Suppressor macrophage (primary cell): ENCODE measurements around the gene SPRR2E.
"Not testable (repeated sequence)": the region's sequence is repeated elsewhere in the genome, so short reads cannot be mapped to it uniquely, and the experiment has no call there.

Experiments used
- DNase-seq, 4 experiments: peaks; one replicate each; pipeline ENCODE4 v3.0.0-alpha.2; 2020 to 2022

SPRR2E gene

GRCh38 chr1:153058826-153059784, 35.2 kb downstream of the SPRR2E start:
- no peak for DNase-seq

GRCh38 chr1:153058154-153058553, 36.2 kb downstream of the SPRR2E start:
- DNase-seq = no peak

DNA sequence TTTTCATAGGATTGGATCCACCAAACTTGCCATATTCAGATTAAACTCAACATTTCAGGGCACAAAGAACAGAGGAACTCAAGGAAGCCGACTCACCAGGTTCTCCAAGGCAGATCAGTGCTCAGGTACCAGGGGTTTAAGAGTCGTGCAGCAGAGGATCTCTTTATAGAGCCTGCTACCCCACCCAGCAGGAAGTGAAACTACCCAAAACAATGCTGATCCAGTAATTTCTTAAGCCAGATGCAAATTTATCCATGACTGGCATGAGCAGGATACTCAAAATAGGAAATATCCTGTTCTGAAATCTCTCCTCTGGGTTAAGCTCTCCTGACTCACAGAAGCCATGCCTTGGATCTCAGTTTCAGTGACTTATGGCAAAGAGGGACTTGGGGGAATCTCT, 37.0 kb downstream of the SPRR2E start, which contains the start of gene SPRR2A:
SPRR2A (minus strand) TSS at position 138 of the 400 bp plus-strand sequence. CDS start 777 bp downstream, outside the sequence.
- peak in 2 of 4 experiments; percentile 1 to 4 for DNase-seq

DNA sequence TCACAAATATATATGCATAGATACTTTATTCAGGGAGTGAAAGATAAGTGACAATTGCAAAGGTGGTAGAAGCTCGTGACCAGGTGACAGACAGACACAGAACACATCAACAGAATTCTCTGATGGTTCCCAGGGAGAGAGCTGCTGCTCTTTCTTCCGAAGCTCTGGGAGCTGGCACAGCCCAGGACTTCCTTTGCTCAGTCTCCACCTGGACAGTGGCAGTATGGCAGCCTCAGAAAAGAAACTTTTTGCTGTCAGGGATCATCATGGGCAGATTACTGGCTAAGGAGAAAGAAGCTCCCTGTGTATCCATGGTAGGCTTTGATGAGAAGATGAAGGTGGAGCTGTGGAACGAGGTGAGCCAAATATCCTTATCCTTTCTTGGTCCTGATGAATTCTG, 38.2 kb downstream of the SPRR2E start:
- not testable (repeated sequence) for DNase-seq

DNA sequence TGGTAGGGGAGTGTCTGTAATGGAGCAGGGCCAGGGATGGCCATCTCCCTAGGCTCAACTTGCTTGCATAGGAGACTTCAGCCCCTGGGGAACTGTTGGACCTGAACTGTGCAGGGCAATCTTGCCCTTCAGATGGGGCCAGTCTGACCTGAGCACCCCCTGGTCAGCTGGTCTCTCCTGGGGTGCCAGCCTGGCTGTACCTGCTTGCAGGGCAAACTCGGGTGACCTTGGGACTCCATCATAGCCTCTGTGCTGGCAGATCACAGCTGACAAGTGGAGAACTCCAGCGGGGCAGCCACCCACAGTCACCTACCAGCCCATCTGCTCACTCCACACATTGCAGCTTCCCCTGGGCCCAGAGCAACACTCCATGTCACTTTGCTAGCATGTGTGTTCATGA, 45.1 kb downstream of the SPRR2E start:
- DNase-seq = no peak
